ENCODE data around the gene BBC3. TPM values are rescaled to one million over a fixed set of nuclear protein-coding genes. Genes with fewer than 3 reads are reported as not detected.

Gene BBC3
- total RNA-seq, 4 donors from 2014 or later: 4.1 to 10.0 (median 5.5) TPM

GRCh38 chr19:47221890-47222289, 9.1 kb downstream of the BBC3 start:
- H3K4me3 ChIP-seq: no peak overlapping the region
- H3K27ac ChIP-seq: no peak overlapping the region
- no peaks in the 10 kb centered on the region for H3K9me3 ChIP-seq
- H3K36me3 ChIP-seq: peaks cover 0 to 21% (median 0%) of the 10 kb centered on the region in 3 donors
- H3K4me1 ChIP-seq: peaks cover 0 to 13% (median 4%) of the 10 kb centered on the region in 4 donors
- no peaks in the 10 kb centered on the region for H3K27me3 ChIP-seq
- DNase-seq: no peak
- no peak for TF ChIP-seq CTCF (IDR thresholded peaks at IDR 0.05)
- TF ChIP-seq POLR2A (IDR thresholded peaks at IDR 0.05): no peak

- peaks cover 0 to 21% (median 0%) of the 10 kb centered on the region in 3 donors for H3K36me3 ChIP-seq
- no peaks in the 10 kb centered on the region for H3K9me3 ChIP-seq
- DNase-seq: no peak
- H3K27me3 ChIP-seq: no peaks in the 10 kb centered on the region
- no peak for TF ChIP-seq CTCF (IDR thresholded peaks at IDR 0.05)
- TF ChIP-seq POLR2A (IDR thresholded peaks at IDR 0.05): no peak
- peaks cover 0 to 7% (median 0%) of the 10 kb centered on the region in 4 donors for H3K4me1 ChIP-seq
- H3K4me3 ChIP-seq: no peak overlapping the region
- H3K27ac ChIP-seq: no peak overlapping the region
Observed at GRCh38 chr19:47221080-47221841, 9.7 kb downstream of the BBC3 start.

- Histone ChIP-seq H3K4me3 (no peak overlapping the region), H3K27me3 (no peaks in the 10 kb centered on the region), H3K9me3 (no peaks in the 10 kb centered on the region), H3K36me3 (peaks cover 0 to 3% (median 0%) of the 10 kb centered on the region in 3 donors), H3K27ac (no peak overlapping the region), H3K4me1 (peaks cover 0 to 5% (median 0%) of the 10 kb centered on the region in 4 donors)
- no peak for TF ChIP-seq POLR2A (IDR thresholded peaks at IDR 0.05)
- DNase-seq: peak in 2 of 3 donors; percentile 63 to 81
Observed at GRCh38 chr19:47215581-47215980, 15.4 kb downstream of the BBC3 start.

GRCh38 chr19:47210689-47211316, 20.2 kb downstream of the BBC3 start:
- Histone ChIP-seq H3K36me3 (peaks cover 0 to 29% (median 0%) of the 10 kb centered on the region in 3 donors), H3K4me3 (no peak overlapping the region), H3K4me1 (peaks cover 0 to 7% (median 0%) of the 10 kb centered on the region in 4 donors), H3K27me3 (no peaks in the 10 kb centered on the region), H3K9me3 (no peaks in the 10 kb centered on the region), H3K27ac (peak overlapping the region in 3 of 4 donors; percentile 4 to 36 (median 14))
- TF ChIP-seq POLR2A (IDR thresholded peaks at IDR 0.05) (no peak), CTCF (IDR thresholded peaks at IDR 0.05) (peak; percentile 81 to 96 (median 94))
- DNase-seq: peak; percentile 59 to 93 (median 91)

GRCh38 chr19:47210180-47210490, 20.9 kb downstream of the BBC3 start:
- Histone ChIP-seq H3K27me3 (no peaks in the 10 kb centered on the region), H3K4me1 (peaks cover 0 to 7% (median 0%) of the 10 kb centered on the region in 4 donors), H3K9me3 (no peaks in the 10 kb centered on the region), H3K36me3 (peaks cover 0 to 36% (median 0%) of the 10 kb centered on the region in 3 donors), H3K27ac (peak overlapping the region in 3 of 4 donors; percentile 4 to 14 (median 10)), H3K4me3 (no peak overlapping the region)
- TF ChIP-seq CTCF (IDR thresholded peaks at IDR 0.05) (no peak), POLR2A (IDR thresholded peaks at IDR 0.05) (no peak)
- no peak for DNase-seq

Measured in Peyer's patch (tissue), 4 donors.